Naive thymus-derived CD8-positive, alpha-beta T cell (primary cell): ENCODE measurements around the gene APCDD1L. TPM values are rescaled to one million over a fixed set of nuclear protein-coding genes. Genes with fewer than 3 reads are reported as not detected.

Experiments
- ATAC-seq, 2 donors: fragments of 150-1000 bp; cut with Tn5 transposase in 1 of 2; sonication (Bioruptor Pico), chemical (Tn5 transposase) in 1 of 2; 1 replicate in 1 of 2; 2 replicates in 1 of 2; pipeline ENCODE4 v1.10.0; 2021; ENCODE audit warnings: mild to moderate bottlenecking in 2 of 2, moderate library complexity in 2 of 2
- POLR2A ChIA-PET: fragments of 350-600 bp; sonication (Branson Sonifier 250); formaldehyde crosslinking; loops from one replicate; lab custom pipeline; 2021; ENCODE audit warnings: antibody characterized with exemption; lab: Charles Lee
- DNase-seq, 10 donors: peaks; one replicate each; pipeline versions ENCODE4 v3.0.0 to v3.0.0-alpha.2; 2020 to 2022
- H3K27ac Mint-ChIP-seq, 10 donors: one replicate each; pipeline ENCODE4 v1.8.0; 2020 to 2022; ENCODE audit warnings: mild to moderate bottlenecking in 10 of 10, mixed read lengths in 10 of 10, moderate library complexity in 4 of 10, inconsistent platforms in 1 of 10
- H3K27me3 Mint-ChIP-seq, 5 donors: one replicate each; pipeline ENCODE4 v1.8.0; 2021 to 2022; ENCODE audit warnings: mixed read lengths in 5 of 5
- H3K36me3 Mint-ChIP-seq, 3 donors: one replicate each; pipeline ENCODE4 v1.8.0; 2020 to 2022; ENCODE audit warnings: mixed read lengths in 3 of 3, mild to moderate bottlenecking in 2 of 3, inconsistent platforms in 1 of 3
- H3K4me1 Mint-ChIP-seq, 4 donors: one replicate each; pipeline ENCODE4 v1.8.0; 2021 to 2022; ENCODE audit warnings: mixed read lengths in 4 of 4
- H3K4me3 Mint-ChIP-seq, 10 donors: one replicate each; pipeline ENCODE4 v1.8.0; 2020 to 2022; ENCODE audit warnings: mild to moderate bottlenecking in 10 of 10, mixed read lengths in 10 of 10, moderate library complexity in 6 of 10, inconsistent platforms in 1 of 10
- H3K9me3 Mint-ChIP-seq, 9 donors: one replicate each; pipeline ENCODE4 v1.8.0; 2020 to 2022; ENCODE audit warnings: mixed read lengths in 9 of 9, mild to moderate bottlenecking in 3 of 9, inconsistent platforms in 1 of 9, moderate library complexity in 1 of 9
- polyA plus RNA-seq, 3 donors: library from polyadenylated mRNA; unstranded; fragments of 300-500 nt; fragmentation: Illumina TruSeq; gene quantifications; one replicate each; pipeline ENCODE4 v1.2.3, GENCODE V29; 2021
- total RNA-seq, 8 experiments: library from RNA in 2 of 8; stranded (reverse) in 2 of 8; gene quantifications; one replicate each; pipeline ENCODE4 v1.2.3 and lab custom pipeline; 2021 to 2026

Gene APCDD1L
- total and polyA plus RNA-seq, 5 experiments from 2014 or later, result 0.48 TPM; not detected in 4

DNA sequence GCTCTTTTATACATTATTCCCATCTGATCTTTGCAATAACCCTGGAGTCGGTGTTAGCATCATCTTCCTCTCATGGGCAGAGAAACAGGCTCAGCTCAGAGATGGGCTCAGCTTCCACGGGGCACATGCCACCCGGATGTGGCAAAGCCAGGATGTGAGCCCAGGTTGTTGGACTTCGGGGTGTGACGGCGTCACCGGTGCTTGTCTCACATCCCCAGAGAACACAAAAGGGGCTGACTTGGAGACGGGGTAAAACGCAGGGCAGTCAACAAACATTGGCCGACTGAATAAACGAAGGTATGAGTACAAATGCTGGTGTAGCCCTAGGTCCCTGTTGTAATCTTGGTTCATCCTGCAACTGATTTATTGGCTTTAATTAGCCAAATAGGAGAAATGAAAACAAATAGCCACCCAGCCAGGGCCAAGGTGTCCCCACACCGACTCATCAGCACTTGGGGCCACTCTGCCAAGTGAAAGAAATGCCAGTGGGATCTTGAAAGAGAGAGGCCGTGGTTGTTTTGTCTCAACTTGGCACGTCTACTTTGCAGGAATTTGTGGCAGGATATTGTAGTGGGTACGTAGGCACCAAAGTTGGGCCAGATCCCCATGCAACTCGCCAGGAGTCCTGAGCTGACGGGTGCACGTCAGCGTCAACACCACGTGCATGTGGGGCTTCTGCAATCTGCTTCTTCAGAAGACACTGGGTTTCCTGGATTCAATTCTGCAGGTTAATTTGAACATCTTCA lies 42.8 kb downstream of the APCDD1L start:
- Mint-ChIP-seq H3K36me3 (no peaks in the 10 kb centered on the region), H3K4me3 (no peak overlapping the region), H3K27ac (no peak overlapping the region), H3K4me1 (no peaks in the 10 kb centered on the region), H3K9me3 (no peaks in the 10 kb centered on the region), H3K27me3 (peaks cover 0 to 3% (median 0%) of the 10 kb centered on the region in 5 donors)
- no peak for ATAC-seq
- POLR2A ChIA-PET, result interaction anchor here (1.0 kb wide), 1 partner anchor 10 kb away, joined by 3 read pairs; no protein-coding TSS in a partner anchor
- DNase-seq, result no peak

GRCh38 chr20:58471193-58472164 lies 43.7 kb downstream of the APCDD1L start:
- peak overlapping the region in 2 of 10 donors; percentile 34 to 52 for H3K27ac Mint-ChIP-seq
- H3K4me3 Mint-ChIP-seq, result no peak overlapping the region
- ATAC-seq, result no peak
- no peaks in the 10 kb centered on the region for H3K36me3 Mint-ChIP-seq
- POLR2A ChIA-PET, result no interaction called here
- no peak for DNase-seq
- no peaks in the 10 kb centered on the region for H3K9me3 Mint-ChIP-seq
- peaks cover 0 to 5% (median 0%) of the 10 kb centered on the region in 5 donors for H3K27me3 Mint-ChIP-seq
- no peaks in the 10 kb centered on the region for H3K4me1 Mint-ChIP-seq

- H3K9me3 Mint-ChIP-seq, result no peaks in the 10 kb centered on the region
- no peak for DNase-seq
- no peak overlapping the region for H3K27ac Mint-ChIP-seq
- no peaks in the 10 kb centered on the region for H3K36me3 Mint-ChIP-seq
- H3K4me3 Mint-ChIP-seq, result no peak overlapping the region
- H3K4me1 Mint-ChIP-seq, result no peaks in the 10 kb centered on the region
- ATAC-seq, result no peak
- POLR2A ChIA-PET, result no interaction called here
- peaks cover 0 to 7% (median 0%) of the 10 kb centered on the region in 5 donors for H3K27me3 Mint-ChIP-seq
Measured at GRCh38 chr20:58470336-58471192, 44.6 kb downstream of the APCDD1L start.

GRCh38 chr20:58469616-58470015 lies 45.6 kb downstream of the APCDD1L start:
- peaks cover 0 to 8% (median 0%) of the 10 kb centered on the region in 5 donors for H3K27me3 Mint-ChIP-seq

DNA sequence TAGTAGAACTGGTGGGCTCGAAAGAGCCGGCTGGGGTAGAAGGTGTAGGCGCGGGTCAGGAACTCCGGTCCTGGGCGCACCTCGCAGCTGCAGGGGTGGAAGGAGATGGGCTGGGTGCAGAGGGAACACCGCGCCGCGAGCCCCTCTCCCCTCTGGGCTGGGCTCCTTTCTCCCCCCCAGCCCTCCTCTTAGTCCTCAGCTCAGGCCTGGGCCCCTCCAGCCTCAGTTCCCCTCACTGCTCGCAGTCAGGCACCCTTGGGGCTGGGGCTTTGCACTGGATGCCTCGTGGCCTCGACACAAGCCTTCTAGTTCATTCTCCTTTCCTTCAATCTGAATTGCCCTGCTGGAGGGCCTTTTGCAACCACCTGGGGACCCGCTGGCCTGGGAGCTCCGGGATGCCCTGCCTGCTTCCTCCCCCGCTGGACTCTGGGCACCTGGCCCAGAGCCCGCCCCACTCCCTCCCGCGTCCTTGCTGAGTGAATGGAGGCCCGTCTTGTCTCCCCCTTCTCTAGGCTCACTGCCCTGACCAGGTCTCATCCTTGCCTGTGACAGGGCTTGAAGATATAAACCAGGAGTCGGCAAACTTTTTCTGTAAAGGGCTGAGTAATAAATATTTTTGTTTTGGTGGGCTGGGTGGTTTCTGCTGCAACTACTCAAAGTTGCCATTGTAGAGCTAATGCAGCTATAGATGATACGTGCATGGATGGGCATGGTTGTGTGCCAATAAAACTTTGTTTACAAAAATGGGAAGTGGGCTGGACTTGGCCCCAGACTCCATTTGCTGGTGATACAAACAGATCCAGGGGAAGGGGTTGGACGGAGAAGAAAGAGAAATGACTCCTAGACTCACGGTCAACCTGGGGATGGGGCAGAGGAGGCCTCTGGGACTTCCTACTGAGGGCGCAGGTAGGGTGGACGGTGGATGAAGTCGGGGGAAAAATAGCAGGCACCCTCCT lies 47.3 kb downstream of the APCDD1L start:
- peaks cover 0 to under 1% (median 0%) of the 10 kb centered on the region in 3 donors for H3K36me3 Mint-ChIP-seq
- H3K27ac Mint-ChIP-seq, result no peak overlapping the region
- POLR2A ChIA-PET, result no interaction called here

More at GRCh38 chr20:58469616-58470015, 45.6 kb downstream of the APCDD1L start:
- POLR2A ChIA-PET, result no interaction called here
- Mint-ChIP-seq H3K4me1 (no peaks in the 10 kb centered on the region), H3K9me3 (no peaks in the 10 kb centered on the region), H3K36me3 (no peaks in the 10 kb centered on the region), H3K4me3 (no peak overlapping the region), H3K27ac (no peak overlapping the region)
- ATAC-seq (no peak), DNase-seq (no peak)

DNA sequence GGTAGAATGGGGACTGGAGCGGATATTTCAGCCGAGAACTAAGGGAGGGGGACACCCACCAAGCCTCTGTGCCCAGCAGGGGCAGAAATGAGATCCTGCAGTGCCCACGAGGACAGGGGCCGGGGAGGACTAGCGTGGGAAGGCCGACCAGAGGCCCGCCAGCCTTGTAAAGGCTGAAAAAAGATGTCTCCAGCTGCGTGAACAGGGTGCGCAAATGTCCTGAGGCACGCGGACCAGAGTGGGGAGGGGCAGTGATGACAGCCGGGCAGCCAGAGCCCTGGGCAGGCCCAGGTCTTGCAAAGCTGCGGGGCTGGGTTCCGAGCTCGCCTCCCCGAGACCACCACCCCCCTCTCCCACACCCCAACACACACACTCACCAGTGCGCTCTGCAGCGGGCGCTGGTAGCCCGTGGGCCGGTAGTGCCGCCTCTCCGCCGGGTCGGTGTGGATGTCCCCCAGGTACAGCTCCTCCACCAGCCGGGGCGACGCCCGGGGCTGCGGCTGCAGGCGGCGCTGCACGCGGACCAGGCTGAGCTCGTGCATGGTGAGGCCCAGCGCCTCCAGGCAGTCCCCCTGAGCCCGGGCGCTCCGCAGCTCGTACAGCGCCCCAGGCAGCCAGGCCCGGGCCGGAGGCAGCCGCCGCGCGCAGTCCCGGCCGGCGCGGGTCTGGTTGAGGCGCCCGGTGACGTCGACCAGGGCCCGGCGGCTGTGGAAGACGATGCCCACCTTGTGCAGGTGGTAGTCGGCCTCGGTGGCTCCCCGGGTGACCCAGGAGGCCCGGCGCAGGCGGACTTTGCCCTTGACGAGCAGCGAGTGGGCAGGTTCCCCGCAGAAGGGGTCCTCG lies 48.2 kb downstream of the APCDD1L start:
- Mint-ChIP-seq H3K9me3 (no peaks in the 10 kb centered on the region), H3K4me1 (no peaks in the 10 kb centered on the region)

More for the DNA sequence above, 47.3 kb downstream of the APCDD1L start:
- H3K4me3 Mint-ChIP-seq, result no peak overlapping the region
- no peaks in the 10 kb centered on the region for H3K4me1 Mint-ChIP-seq
- no peak for ATAC-seq
- no peak for DNase-seq
- no peaks in the 10 kb centered on the region for H3K9me3 Mint-ChIP-seq
- H3K27me3 Mint-ChIP-seq, result peaks cover 0 to 8% (median 0%) of the 10 kb centered on the region in 5 donors

DNA sequence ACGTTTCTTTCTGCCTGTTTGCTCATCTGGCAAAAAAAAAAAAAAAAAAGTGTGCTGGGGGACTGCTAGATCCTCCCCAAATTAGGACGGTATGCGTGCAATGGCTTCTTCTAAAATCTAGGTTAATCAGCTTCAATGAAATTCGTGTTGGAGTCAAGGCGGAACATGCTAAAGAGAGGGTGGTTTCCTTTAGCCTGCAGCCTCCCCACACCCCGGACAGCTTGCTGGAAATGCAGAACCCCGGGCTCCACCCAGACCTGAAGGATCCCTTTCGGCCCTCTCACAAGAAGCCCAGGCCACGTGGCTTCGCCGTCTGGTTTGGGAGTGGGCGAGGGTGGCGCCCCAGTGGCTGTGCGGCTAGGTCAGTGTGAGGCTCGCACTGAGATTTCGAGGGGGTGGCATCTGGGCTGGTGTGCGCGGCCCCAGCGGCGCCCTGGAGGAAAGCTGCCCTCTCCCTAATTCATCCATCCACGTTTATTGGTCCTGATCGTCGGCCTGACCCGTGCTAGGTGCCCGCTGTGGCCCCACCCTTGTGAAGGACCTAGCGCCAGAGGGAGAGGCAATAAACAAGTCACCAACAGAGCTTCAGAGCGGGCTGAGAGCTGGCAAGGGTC lies 49.0 kb downstream of the APCDD1L start:
- DNase-seq (no peak), ATAC-seq (no peak)
- no peaks in the 10 kb centered on the region for H3K9me3 Mint-ChIP-seq
- POLR2A ChIA-PET, result interaction anchor here (0.6 kb wide), 1 partner anchor 50 kb away, joined by 4 read pairs; no protein-coding TSS in a partner anchor
- peak overlapping the region in 1 of 10 donors; percentile 43 for H3K27ac Mint-ChIP-seq
- H3K27me3 Mint-ChIP-seq, result peaks cover 0 to 8% (median 0%) of the 10 kb centered on the region in 5 donors
- H3K4me3 Mint-ChIP-seq, result no peak overlapping the region
- peaks cover 0 to 6% (median 0%) of the 10 kb centered on the region in 3 donors for H3K36me3 Mint-ChIP-seq
- no peaks in the 10 kb centered on the region for H3K4me1 Mint-ChIP-seq

More for the DNA sequence above, 48.2 kb downstream of the APCDD1L start:
- DNase-seq (no peak), ATAC-seq (no peak)
- POLR2A ChIA-PET, result no interaction called here
- Mint-ChIP-seq H3K27ac (no peak overlapping the region), H3K36me3 (peaks cover 0 to 6% (median 0%) of the 10 kb centered on the region in 3 donors), H3K27me3 (peaks cover 0 to 8% (median 0%) of the 10 kb centered on the region in 5 donors), H3K4me3 (no peak overlapping the region)

DNA sequence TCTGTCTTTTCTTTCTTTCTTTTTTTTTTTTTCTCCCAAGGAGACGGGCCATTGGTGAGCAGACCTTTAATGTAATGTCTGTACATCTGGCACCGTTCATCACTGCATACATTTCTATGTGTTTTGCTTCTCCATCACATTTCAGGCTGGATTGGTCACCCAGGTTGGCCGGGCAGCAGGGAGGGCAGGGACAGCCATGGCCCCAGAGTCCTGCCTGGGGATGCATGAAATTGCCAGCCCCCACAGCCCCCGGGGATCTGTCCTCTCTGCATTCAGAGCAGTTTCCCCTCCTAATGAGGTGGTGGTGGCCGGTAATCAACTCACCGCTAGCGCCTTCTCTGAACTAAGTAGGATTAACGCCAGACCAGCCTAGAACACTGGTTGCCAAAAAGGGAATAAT lies 50.4 kb downstream of the APCDD1L start:
- H3K27ac Mint-ChIP-seq, result no peak overlapping the region

DNA sequence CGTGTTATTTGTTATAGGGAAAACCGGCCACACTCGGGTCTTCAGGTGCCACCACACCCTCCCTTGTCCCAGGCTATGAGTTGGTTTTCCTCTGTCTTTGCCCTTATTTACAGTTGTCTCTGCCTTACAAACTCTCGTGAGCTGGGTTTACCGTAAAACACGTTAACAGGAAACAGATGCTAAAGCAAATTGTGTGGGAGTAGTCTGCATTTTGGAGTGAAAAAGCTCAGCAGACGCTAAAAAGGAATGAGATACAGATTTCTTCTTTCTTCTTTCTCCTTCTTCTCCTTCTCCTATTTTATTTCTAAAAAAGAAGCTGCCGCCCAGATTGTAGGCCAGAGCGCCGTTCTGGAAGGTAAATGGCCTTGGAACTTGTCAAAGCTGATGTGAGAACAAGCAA lies 51.9 kb downstream of the APCDD1L start:
- Mint-ChIP-seq H3K27me3 (peaks cover 0 to 8% (median 0%) of the 10 kb centered on the region in 5 donors), H3K4me1 (peaks cover 0 to 11% (median under 1%) of the 10 kb centered on the region in 4 donors), H3K27ac (no peak overlapping the region), H3K36me3 (peaks cover 0 to 6% (median 0%) of the 10 kb centered on the region in 3 donors), H3K9me3 (no peaks in the 10 kb centered on the region), H3K4me3 (no peak overlapping the region)
- POLR2A ChIA-PET, result interaction anchor here (0.6 to 0.7 kb wide), 2 partner anchors 23 to 400 kb away, joined by 4 read pairs; no protein-coding TSS in a partner anchor
- DNase-seq (no peak), ATAC-seq (no peak)

More for the DNA sequence above, 50.4 kb downstream of the APCDD1L start:
- DNase-seq, result no peak
- Mint-ChIP-seq H3K9me3 (no peaks in the 10 kb centered on the region), H3K4me3 (no peak overlapping the region), H3K27me3 (peaks cover 0 to 8% (median 0%) of the 10 kb centered on the region in 5 donors), H3K4me1 (peaks cover 0 to 2% (median 0%) of the 10 kb centered on the region in 4 donors), H3K36me3 (peaks cover 0 to 6% (median 0%) of the 10 kb centered on the region in 3 donors)
- POLR2A ChIA-PET, result no interaction called here
- no peak for ATAC-seq

DNA sequence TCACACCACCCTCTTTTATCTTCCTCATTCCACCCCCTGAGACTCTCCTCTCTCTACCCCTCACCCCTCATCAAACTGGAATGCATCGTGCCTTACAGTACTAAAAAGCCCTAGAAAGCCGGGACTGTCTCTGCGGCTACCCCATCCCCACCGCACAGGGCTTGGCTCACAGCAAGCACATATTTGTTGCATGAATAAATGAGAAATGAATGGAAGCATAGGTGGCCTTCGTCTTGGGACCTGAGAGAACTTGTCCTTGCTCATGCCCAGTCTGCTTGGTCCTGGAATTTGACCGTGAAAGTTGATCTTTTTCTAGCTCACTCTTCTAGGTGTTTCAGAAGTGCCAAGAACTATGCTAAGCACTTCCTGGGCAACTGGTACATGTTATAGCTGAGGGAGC lies 53.3 kb downstream of the APCDD1L start:
- Mint-ChIP-seq H3K4me1 (peaks cover 0 to 11% (median under 1%) of the 10 kb centered on the region in 4 donors), H3K9me3 (no peaks in the 10 kb centered on the region), H3K27ac (peak overlapping the region in 1 of 10 donors; percentile 66), H3K4me3 (no peak overlapping the region), H3K36me3 (peaks cover 0 to 9% (median under 1%) of the 10 kb centered on the region in 3 donors), H3K27me3 (peaks cover 0 to 5% (median 0%) of the 10 kb centered on the region in 5 donors)
- ATAC-seq (no peak), DNase-seq (no peak)
- POLR2A ChIA-PET, result interaction anchor here (1.1 kb wide), 1 partner anchor 11 kb away, joined by 3 read pairs; no protein-coding TSS in a partner anchor
